Neural cell (in vitro differentiated cells): ENCODE data around the gene WDR7. TPM values are rescaled to one million over a fixed set of nuclear protein-coding genes. Genes with fewer than 3 reads are reported as not detected.

Source experiments
- H2AFZ ChIP-seq: fragments of 200-600, 300-800 bp; sonication (generic), shearing (Covaris generic); 2 replicates; pipeline ENCODE4 v1.6.0; 2014; ENCODE audit warnings: low read depth, mild to moderate bottlenecking, antibody characterized with exemption, low read length, moderate library complexity
- H3F3A ChIP-seq: fragments of 200-600 bp; shearing (Covaris generic); 2 replicates; pipeline ENCODE4 v1.6.1; 2016; ENCODE audit warnings: mild to moderate bottlenecking, moderate library complexity, mixed read lengths, antibody characterized with exemption, low read length; ENCODE audit not compliant: insufficient read depth, poor library complexity, severe bottlenecking
- H3K27ac ChIP-seq: fragments of 200-600, 300-800 bp; sonication (generic), shearing (Covaris generic); 2 replicates; pipeline ENCODE4 v1.5.1; 2014; ENCODE audit warnings: mild to moderate bottlenecking, low read length, moderate library complexity
- H3K27me3 ChIP-seq: fragments of 300-800, 200-600 bp; sonication (generic), shearing (Covaris generic); 2 replicates; pipeline ENCODE4 v1.6.0; 2014; ENCODE audit warnings: mild to moderate bottlenecking, low read depth, low read length, moderate library complexity; ENCODE audit not compliant: insufficient read depth
- H3K36me3 ChIP-seq: fragments of 300-800, 200-600 bp; sonication (generic), shearing (Covaris generic); 2 replicates; pipeline ENCODE4 v1.5.1; 2014; ENCODE audit warnings: mild to moderate bottlenecking, antibody characterized with exemption, low read length, moderate library complexity; ENCODE audit not compliant: insufficient read depth
- H3K4me2 ChIP-seq: fragments of 300-800, 200-600 bp; sonication (generic), shearing (Covaris generic); 2 replicates; pipeline ENCODE4 v1.6.0; 2014; ENCODE audit warnings: mild to moderate bottlenecking, low read length
- H3K4me3 ChIP-seq: fragments of 300-800, 200-600 bp; sonication (generic), shearing (Covaris generic); 2 replicates; pipeline ENCODE4 v1.5.1; 2014; ENCODE audit warnings: mild to moderate bottlenecking, low read length, moderate library complexity
- H3K79me2 ChIP-seq: fragments of 200-600 bp; shearing (Covaris generic); replicated peaks from 2 replicates; pipeline ENCODE4 v1.6.0; 2014; ENCODE audit warnings: mild to moderate bottlenecking, low read length, moderate library complexity; ENCODE audit not compliant: insufficient read depth
- H3K9ac ChIP-seq: fragments of 300-800, 200-600 bp; sonication (generic), shearing (Covaris generic); 2 replicates; pipeline ENCODE4 v1.6.1; 2016; ENCODE audit warnings: mild to moderate bottlenecking, low read length, mixed read lengths
- H3K9me2 ChIP-seq: fragments of 200-600 bp; shearing (Covaris generic); 2 replicates; pipeline ENCODE4 v1.6.1; 2016; ENCODE audit warnings: mild to moderate bottlenecking, low read length, mixed read lengths; ENCODE audit not compliant: insufficient read depth
- H3K9me3 ChIP-seq: fragments of 200-600, 300-800 bp; sonication (generic), shearing (Covaris generic); 2 replicates; pipeline ENCODE4 v1.6.1; 2016; ENCODE audit warnings: mild to moderate bottlenecking, mixed run types, low read length, moderate library complexity, mixed read lengths
- H4K20me1 ChIP-seq: fragments of 200-600 bp; shearing (Covaris generic); 2 replicates; pipeline ENCODE4 v1.6.1; 2016; ENCODE audit warnings: mild to moderate bottlenecking, mixed run types; ENCODE audit not compliant: insufficient read depth
- CTCF ChIP-seq: fragments of 450-650 bp; IDR thresholded peaks from 2 replicates; pipeline ENCODE4 v1.5.1; 2014; ENCODE audit warnings: antibody characterized with exemption, mild to moderate bottlenecking, moderate library complexity; ENCODE audit not compliant: poor library complexity, severe bottlenecking
- EP300 ChIP-seq: fragments of 450-650 bp; conservative IDR thresholded peaks from 2 replicates; pipeline ENCODE4 v1.6.1; 2014; ENCODE audit warnings: antibody characterized with exemption, mild to moderate bottlenecking, moderate library complexity; ENCODE audit not compliant: poor library complexity, severe bottlenecking
- EZH2 ChIP-seq: fragments of 200-600, 300-800 bp; shearing (Covaris generic), sonication (generic); IDR thresholded peaks from 2 replicates; pipeline ENCODE4 v1.6.1; 2014; ENCODE audit warnings: antibody characterized with exemption, low read length, borderline replicate concordance, mild to moderate bottlenecking; ENCODE audit not compliant: insufficient read depth, poor library complexity, severe bottlenecking
- MXI1 ChIP-seq: fragments of 450-650 bp; conservative IDR thresholded peaks from 2 replicates; pipeline ENCODE4 v1.6.1; 2014; ENCODE audit warnings: antibody characterized with exemption, mild to moderate bottlenecking; ENCODE audit not compliant: poor library complexity, severe bottlenecking
- POLR2AphosphoS5 ChIP-seq: IDR thresholded peaks from 2 replicates; pipeline ENCODE4 v1.6.1; 2012
- RAD21 ChIP-seq: fragments of 450-650 bp; conservative IDR thresholded peaks from 2 replicates; pipeline ENCODE4 v1.6.1; 2014; ENCODE audit warnings: antibody characterized with exemption, mild to moderate bottlenecking, moderate library complexity
- SMC3 ChIP-seq: fragments of 450-650 bp; conservative IDR thresholded peaks from 2 replicates; pipeline ENCODE4 v1.6.1; 2014; ENCODE audit warnings: antibody characterized with exemption, mild to moderate bottlenecking, moderate library complexity; ENCODE audit not compliant: poor library complexity
- TAF1 ChIP-seq: IDR thresholded peaks from 2 replicates; pipeline ENCODE4 v1.6.1; 2012; ENCODE audit warnings: low read depth
- polyA plus RNA-seq: library from polyadenylated mRNA; depleted of rRNA; stranded (reverse); fragments of >200 nt; gene quantifications from 2 replicates; pipeline ENCODE4 v1.2.3, GENCODE V29; 2014
- TF ChIP-seq, protein P1 (sequence below): IDR thresholded peaks from 2 replicates; pipeline ENCODE4 v1.6.1; 2012; ENCODE audit warnings: borderline replicate concordance

Gene WDR7
- polyA plus RNA-seq, 1 donor from 2014 or later, result 15.1 TPM

DNA sequence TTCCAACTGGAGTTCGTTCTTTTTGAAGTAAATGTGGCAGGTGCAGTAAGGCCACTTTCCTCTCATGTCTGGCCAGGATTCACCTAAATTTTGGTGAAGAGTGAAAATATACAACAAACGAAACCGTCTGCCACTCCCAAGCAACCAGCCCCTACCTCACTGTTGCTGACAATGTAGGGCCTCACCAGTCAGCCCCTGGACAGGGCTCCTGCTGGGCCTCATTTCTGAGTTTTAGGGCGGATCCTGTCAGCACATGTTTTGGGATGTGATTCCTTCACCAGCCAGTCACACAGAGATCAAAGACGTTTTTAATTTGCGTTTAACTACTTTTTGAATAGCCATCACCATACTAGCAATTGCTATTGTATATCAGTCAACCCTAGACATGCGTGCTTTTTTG, 185.0 kb downstream of the WDR7 start:
- H3K4me2 ChIP-seq, result no peak overlapping the region
- H3K4me3 ChIP-seq, result no peak overlapping the region
- H3K9ac ChIP-seq, result no peak overlapping the region
- H4K20me1 ChIP-seq, result no peaks in the 10 kb centered on the region
- no peaks in the 10 kb centered on the region for H3K27me3 ChIP-seq
- no peaks in the 10 kb centered on the region for H3K79me2 ChIP-seq
- H3K36me3 ChIP-seq, result no peaks in the 10 kb centered on the region
- no peaks in the 10 kb centered on the region for H3K9me2 ChIP-seq
- TF ChIP-seq POLR2AphosphoS5 (no peak), CTCF (no peak), SMC3 (no peak), EZH2 (no peak), RAD21 (no peak), TAF1 (no peak), MXI1 (no peak), EP300 (no peak)
- TF ChIP-seq, protein P1, sequence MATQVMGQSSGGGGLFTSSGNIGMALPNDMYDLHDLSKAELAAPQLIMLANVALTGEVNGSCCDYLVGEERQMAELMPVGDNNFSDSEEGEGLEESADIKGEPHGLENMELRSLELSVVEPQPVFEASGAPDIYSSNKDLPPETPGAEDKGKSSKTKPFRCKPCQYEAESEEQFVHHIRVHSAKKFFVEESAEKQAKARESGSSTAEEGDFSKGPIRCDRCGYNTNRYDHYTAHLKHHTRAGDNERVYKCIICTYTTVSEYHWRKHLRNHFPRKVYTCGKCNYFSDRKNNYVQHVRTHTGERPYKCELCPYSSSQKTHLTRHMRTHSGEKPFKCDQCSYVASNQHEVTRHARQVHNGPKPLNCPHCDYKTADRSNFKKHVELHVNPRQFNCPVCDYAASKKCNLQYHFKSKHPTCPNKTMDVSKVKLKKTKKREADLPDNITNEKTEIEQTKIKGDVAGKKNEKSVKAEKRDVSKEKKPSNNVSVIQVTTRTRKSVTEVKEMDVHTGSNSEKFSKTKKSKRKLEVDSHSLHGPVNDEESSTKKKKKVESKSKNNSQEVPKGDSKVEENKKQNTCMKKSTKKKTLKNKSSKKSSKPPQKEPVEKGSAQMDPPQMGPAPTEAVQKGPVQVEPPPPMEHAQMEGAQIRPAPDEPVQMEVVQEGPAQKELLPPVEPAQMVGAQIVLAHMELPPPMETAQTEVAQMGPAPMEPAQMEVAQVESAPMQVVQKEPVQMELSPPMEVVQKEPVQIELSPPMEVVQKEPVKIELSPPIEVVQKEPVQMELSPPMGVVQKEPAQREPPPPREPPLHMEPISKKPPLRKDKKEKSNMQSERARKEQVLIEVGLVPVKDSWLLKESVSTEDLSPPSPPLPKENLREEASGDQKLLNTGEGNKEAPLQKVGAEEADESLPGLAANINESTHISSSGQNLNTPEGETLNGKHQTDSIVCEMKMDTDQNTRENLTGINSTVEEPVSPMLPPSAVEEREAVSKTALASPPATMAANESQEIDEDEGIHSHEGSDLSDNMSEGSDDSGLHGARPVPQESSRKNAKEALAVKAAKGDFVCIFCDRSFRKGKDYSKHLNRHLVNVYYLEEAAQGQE, result no peak
- H2AFZ ChIP-seq, result no peak overlapping the region
- no peak overlapping the region for H3K27ac ChIP-seq
- H3F3A ChIP-seq, result no peaks in the 10 kb centered on the region
- no peaks in the 10 kb centered on the region for H3K9me3 ChIP-seq

DNA sequence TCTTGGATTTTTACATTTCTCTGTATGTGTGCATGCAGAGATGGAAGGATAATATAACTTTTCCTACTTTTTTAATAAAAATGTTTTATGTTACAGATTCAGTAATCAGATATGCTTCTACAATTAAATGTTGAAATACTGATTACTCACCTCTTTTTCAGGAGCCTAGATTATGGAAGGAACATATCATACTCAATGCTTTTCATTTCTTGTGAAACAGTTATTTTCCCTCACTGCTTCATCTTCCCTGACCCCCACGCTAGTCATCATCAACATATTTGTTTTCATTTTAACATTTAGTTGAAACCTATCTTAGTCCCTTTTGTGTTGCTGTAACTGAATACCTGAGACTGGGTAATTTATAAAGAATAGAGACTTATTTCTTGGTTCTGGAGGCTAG, 190.7 kb downstream of the WDR7 start:
- Histone ChIP-seq H4K20me1 (no peaks in the 10 kb centered on the region), H3K36me3 (no peaks in the 10 kb centered on the region), H3F3A (no peaks in the 10 kb centered on the region), H3K4me2 (no peak overlapping the region), H3K79me2 (no peaks in the 10 kb centered on the region), H3K4me3 (no peak overlapping the region), H3K27me3 (no peaks in the 10 kb centered on the region), H3K9me2 (no peaks in the 10 kb centered on the region), H3K9me3 (no peaks in the 10 kb centered on the region), H3K27ac (no peak overlapping the region), H3K9ac (no peak overlapping the region), H2AFZ (no peak overlapping the region)
- TF ChIP-seq EP300 (no peak), RAD21 (no peak), MXI1 (no peak), SMC3 (no peak), CTCF (no peak), TAF1 (no peak), POLR2AphosphoS5 (no peak), EZH2 (no peak)
- TF ChIP-seq, protein P1, result no peak
